Subcutaneous abdominal adipose tissue (tissue), 5 donors: ENCODE results near the gene MAP3K2.
A peak's percentile ranks its signal among the peaks of the same experiment; 100 is the strongest.
"Not testable (repeated sequence)": the region's sequence is repeated elsewhere in the genome, so short reads cannot be mapped to it uniquely, and the experiment has no call there.

Source experiments
- H3K27ac ChIP-seq: one replicate; pipeline ENCODE4 v1.7.0; 2013; ENCODE audit warnings: low read depth, mild to moderate bottlenecking, inconsistent platforms, low read length, moderate library complexity
- H3K27me3 ChIP-seq, 5 donors: one replicate each; pipeline ENCODE4 v1.7.0; 2013; ENCODE audit warnings: low read length in 5 of 5, inconsistent platforms in 1 of 5; ENCODE audit not compliant: control insufficient read depth in 5 of 5, insufficient read depth in 4 of 5
- H3K36me3 ChIP-seq, 5 donors: one replicate each; pipeline ENCODE4 v1.7.0; 2013; ENCODE audit warnings: low read length in 5 of 5; ENCODE audit not compliant: control insufficient read depth in 5 of 5, insufficient read depth in 5 of 5
- H3K4me1 ChIP-seq, 5 donors: one replicate each; pipeline ENCODE4 v1.7.0; 2013; ENCODE audit warnings: low read length in 5 of 5, mild to moderate bottlenecking in 3 of 5, moderate library complexity in 1 of 5; ENCODE audit not compliant: control insufficient read depth in 5 of 5, insufficient read depth in 5 of 5
- H3K4me3 ChIP-seq, 5 donors: one replicate each; pipeline ENCODE4 v1.7.0; 2013; ENCODE audit warnings: low read length in 5 of 5, low read depth in 1 of 5
- H3K9ac ChIP-seq, 5 donors: one replicate each; pipeline ENCODE4 v1.7.0; 2013; ENCODE audit warnings: low read length in 5 of 5, mild to moderate bottlenecking in 4 of 5, moderate library complexity in 3 of 5
- H3K9me3 ChIP-seq, 5 donors: one replicate each; pipeline ENCODE4 v1.7.0; 2013; ENCODE audit warnings: low read length in 5 of 5; ENCODE audit not compliant: control insufficient read depth in 5 of 5
- donor health status: healthy.
- donor health status: healthy.
- donor health status: healthy.
- donor health status: healthy.
- donor health status: healthy.

MAP3K2 gene

DNA sequence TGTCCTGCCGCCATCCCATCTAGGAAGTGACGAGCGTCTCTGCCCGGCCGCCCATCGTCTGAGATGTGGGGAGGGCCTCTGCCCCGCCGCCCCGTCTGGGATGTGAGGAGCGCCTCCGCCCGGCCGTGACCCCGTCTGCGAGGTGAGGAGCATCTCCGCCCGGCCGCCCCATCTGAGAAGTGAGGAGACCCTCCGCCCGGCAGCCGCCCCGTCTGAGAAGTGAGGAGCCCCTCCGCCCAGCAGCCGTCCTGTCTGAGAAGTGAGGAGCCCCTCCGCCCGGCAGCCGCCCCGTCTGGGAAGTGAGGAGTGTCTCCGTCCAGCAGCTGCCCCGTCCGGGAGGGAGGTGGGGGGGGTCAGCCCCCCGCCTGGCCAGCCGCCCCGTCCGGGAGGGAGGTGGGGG lies 34.6 kb downstream of the MAP3K2 start:
- H3K4me3 ChIP-seq, H3K27me3 ChIP-seq, H3K9ac ChIP-seq, H3K9me3 ChIP-seq, H3K27ac ChIP-seq, H3K36me3 ChIP-seq: not testable (repeated sequence)
- H3K4me1 ChIP-seq = peaks cover 0 to 19% (median 12%) of the 10 kb centered on the region in 5 donors

DNA sequence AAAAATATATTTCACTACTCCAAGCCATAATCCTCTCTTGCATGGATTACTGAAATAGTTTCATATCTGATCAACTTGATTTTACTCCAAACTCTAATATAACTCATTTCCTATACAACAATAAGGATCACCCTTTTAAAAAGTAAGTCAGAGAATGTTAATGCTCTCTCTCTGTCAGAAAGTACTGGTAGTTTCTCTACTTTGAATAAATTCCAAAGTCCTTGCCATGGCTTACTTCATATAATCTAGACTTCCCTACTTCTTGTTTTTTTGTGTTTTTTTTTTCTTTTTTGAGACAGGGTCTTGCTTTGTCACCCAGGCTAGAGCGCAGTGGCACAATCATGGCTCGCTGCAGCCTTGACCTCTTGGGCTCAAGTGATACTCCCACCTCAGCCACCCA lies 36.2 kb downstream of the MAP3K2 start:
- H3K9me3 ChIP-seq = no peaks in the 10 kb centered on the region
- no peak overlapping the region for H3K9ac ChIP-seq
- no peak overlapping the region for H3K27ac ChIP-seq
- H3K36me3 ChIP-seq = no peaks in the 10 kb centered on the region
- H3K4me3 ChIP-seq = no peak overlapping the region
- no peaks in the 10 kb centered on the region for H3K27me3 ChIP-seq
- peaks cover 0 to 23% (median 12%) of the 10 kb centered on the region in 5 donors for H3K4me1 ChIP-seq

DNA sequence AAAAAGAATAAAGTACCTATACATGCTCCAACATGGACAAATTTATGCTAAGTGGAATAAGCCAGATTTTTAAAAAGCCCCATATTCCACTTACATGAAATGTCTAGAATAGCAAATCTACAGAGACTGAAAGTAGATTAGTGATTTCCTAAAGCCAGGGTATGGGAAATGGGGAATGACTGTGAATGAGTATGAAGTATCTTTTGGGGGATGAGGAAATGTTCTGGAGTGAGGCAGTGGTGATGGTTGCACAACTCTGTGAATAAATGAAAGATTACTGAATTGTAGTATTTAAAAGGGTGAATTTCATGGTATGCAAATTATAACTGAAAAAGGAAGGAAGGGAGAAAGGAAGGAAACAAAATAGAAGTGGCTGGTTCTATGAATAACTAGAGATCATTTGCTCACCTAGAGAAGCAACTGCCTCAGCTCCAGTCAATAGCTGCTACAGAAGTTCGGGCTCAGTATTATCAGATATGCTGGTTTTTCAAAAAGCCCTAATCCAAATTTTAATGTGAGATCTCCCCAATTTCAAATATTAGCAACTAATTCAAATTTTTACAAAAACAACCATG lies 39.3 kb downstream of the MAP3K2 start:
- Histone ChIP-seq H3K36me3 (no peaks in the 10 kb centered on the region), H3K27me3 (no peaks in the 10 kb centered on the region), H3K4me1 (peaks cover 0 to 18% (median 11%) of the 10 kb centered on the region in 5 donors)

DNA sequence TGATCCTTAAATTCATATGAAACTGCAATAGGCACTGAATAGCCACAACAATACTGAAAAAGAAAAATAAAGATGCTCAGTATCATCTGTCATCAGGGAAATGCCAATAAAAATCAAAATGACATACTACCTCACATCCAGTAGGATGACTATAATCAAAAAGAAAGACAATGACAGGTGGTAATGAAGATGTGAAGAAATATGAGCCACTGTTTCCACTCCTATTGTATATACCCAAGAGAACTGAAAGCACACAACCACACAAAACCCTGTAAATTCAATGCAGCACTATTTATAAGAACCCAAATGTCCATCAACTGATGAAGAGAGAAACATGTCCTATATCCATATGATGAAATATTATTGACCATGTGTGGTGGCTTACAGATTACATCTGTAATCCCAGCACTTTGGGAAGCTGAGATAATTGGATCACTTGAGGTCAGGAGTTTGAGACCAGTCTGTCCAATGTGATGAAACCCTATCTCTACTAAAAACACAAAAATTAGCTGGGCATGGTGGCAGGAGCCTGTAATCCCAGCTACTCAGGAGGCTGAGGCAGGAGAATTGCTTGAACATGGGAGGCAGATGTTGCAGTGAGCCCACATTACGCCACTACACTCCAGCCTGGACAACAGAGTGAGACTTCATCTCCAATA lies 39.9 kb downstream of the MAP3K2 start:
- no peaks in the 10 kb centered on the region for H3K27me3 ChIP-seq
- H3K9me3 ChIP-seq = no peaks in the 10 kb centered on the region
- no peak overlapping the region for H3K9ac ChIP-seq
- no peak overlapping the region for H3K27ac ChIP-seq
- H3K4me3 ChIP-seq = no peak overlapping the region
- peaks cover 0 to 18% (median 11%) of the 10 kb centered on the region in 5 donors for H3K4me1 ChIP-seq
- no peaks in the 10 kb centered on the region for H3K36me3 ChIP-seq

More for the DNA sequence above, 39.3 kb downstream of the MAP3K2 start:
- Histone ChIP-seq H3K9ac (no peak overlapping the region), H3K27ac (no peak overlapping the region), H3K4me3 (no peak overlapping the region), H3K9me3 (no peaks in the 10 kb centered on the region)

DNA sequence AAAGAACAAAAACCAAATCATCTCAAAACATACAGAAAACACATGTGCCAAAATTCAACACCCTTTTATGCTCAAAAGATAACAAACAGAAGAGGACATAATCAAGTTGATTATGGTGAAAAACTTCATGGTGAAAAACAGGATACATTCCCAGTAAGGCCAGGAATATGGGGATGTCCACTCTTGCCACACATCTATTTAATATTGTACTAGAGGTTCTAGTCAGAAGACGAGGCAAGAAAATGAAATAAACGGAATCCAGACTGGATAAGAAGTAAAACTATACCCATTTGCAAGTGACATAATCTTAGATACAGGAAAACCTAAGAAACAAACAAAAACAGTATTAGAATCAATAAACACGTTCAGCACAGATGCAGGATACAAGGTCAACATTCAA lies 40.8 kb downstream of the MAP3K2 start:
- Histone ChIP-seq H3K36me3 (peaks cover 0 to 5% (median 2%) of the 10 kb centered on the region in 5 donors), H3K27me3 (no peaks in the 10 kb centered on the region), H3K9me3 (no peaks in the 10 kb centered on the region), H3K27ac (no peak overlapping the region), H3K4me1 (peaks cover 0 to 18% (median 11%) of the 10 kb centered on the region in 5 donors), H3K9ac (no peak overlapping the region), H3K4me3 (no peak overlapping the region)

DNA sequence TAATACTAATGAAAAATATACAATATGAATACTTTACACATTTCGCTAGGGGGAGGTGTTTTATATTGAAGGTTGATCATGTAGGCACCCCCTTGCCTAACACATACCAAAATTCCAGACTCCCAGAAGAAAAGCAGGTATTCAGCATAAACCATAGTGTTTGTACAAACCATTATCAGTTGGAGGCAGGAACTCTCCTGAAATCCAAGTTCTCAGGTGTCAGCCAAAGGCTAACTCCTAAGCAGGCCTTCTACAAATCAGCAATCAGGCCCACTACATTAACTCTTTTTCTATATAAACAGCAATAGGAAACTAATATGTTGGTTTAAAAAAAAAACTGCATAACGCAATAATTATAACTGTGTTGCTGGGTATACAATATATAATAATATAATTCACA lies 44.5 kb downstream of the MAP3K2 start:
- H3K27me3 ChIP-seq = no peaks in the 10 kb centered on the region
- H3K9me3 ChIP-seq = no peaks in the 10 kb centered on the region
- H3K27ac ChIP-seq = no peak overlapping the region
- peak overlapping the region in 1 of 5 donors; percentile 11 for H3K9ac ChIP-seq
- peaks cover 0 to 4% (median 0%) of the 10 kb centered on the region in 5 donors for H3K4me1 ChIP-seq
- peaks cover 0 to 9% (median 5%) of the 10 kb centered on the region in 5 donors for H3K36me3 ChIP-seq
- no peak overlapping the region for H3K4me3 ChIP-seq

DNA sequence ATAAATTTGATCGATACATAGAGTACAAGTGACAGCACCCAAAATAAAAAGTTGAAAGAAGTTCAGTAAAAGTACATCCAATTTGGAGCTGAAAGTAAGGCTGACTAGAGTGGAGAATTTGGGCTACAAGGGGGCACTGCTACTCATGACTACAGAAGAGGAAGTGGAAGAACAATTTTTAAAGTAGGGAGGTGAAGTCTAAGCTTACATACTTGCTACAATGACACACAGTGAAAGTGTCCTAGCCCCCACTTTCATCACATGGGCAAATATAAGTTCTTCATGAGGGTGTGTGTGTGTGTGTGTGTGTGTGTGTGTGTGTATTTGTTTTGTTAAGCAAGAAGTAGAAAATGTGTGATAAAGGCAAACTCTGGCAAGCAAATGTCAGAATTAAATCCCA lies 45.7 kb downstream of the MAP3K2 start:
- no peaks in the 10 kb centered on the region for H3K27me3 ChIP-seq
- no peak overlapping the region for H3K4me3 ChIP-seq
- peaks cover 0 to 15% (median 10%) of the 10 kb centered on the region in 5 donors for H3K36me3 ChIP-seq
- H3K9ac ChIP-seq = no peak overlapping the region
- H3K9me3 ChIP-seq = no peaks in the 10 kb centered on the region
- no peak overlapping the region for H3K27ac ChIP-seq
- no peaks in the 10 kb centered on the region for H3K4me1 ChIP-seq

DNA sequence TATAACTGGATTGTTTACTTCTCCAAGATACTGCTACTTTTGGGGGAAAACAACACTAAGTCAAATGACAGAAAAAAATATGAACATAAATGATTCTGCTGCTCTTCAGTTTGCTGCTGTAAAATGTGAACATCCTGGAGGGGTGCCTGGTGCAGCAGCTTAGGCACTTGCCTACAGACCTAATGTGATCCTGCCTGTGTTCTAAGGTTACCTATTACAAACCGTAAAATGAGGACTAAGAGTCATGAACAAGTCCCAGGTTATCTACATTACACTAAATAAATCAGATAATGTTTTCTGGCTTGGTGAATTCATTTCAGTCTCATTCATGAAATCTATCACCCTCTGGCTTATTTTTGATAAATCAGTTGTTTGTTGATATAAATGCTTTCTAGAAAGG lies 55.4 kb downstream of the MAP3K2 start:
- Histone ChIP-seq H3K4me1 (no peaks in the 10 kb centered on the region), H3K9ac (no peak overlapping the region), H3K27me3 (no peaks in the 10 kb centered on the region), H3K4me3 (no peak overlapping the region), H3K27ac (no peak overlapping the region), H3K9me3 (no peaks in the 10 kb centered on the region), H3K36me3 (peaks cover 13 to 44% (median 26%) of the 10 kb centered on the region in 5 donors)

DNA sequence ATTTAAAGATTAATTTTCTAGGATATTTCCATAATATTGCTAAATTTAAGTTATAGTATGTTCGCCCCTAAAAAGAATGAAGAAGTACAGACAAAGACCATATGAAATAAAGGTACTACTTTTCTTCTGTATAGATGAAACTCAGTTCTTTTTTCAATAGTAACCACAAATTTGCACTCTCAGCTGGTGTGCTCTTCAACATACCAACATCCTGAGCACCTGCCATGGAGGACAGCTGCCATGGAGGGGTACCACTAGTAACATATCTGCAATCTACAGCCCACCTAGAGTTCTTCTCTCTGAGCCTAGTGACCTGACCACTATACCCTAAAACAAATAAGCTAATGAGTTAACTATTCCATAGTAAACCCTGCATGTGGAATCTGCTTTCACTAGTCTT lies 57.0 kb downstream of the MAP3K2 start:
- no peaks in the 10 kb centered on the region for H3K4me1 ChIP-seq
- no peak overlapping the region for H3K27ac ChIP-seq
- no peaks in the 10 kb centered on the region for H3K27me3 ChIP-seq
- peaks cover 10 to 50% (median 38%) of the 10 kb centered on the region in 5 donors for H3K36me3 ChIP-seq
- no peaks in the 10 kb centered on the region for H3K9me3 ChIP-seq
- no peak overlapping the region for H3K4me3 ChIP-seq
- no peak overlapping the region for H3K9ac ChIP-seq

DNA sequence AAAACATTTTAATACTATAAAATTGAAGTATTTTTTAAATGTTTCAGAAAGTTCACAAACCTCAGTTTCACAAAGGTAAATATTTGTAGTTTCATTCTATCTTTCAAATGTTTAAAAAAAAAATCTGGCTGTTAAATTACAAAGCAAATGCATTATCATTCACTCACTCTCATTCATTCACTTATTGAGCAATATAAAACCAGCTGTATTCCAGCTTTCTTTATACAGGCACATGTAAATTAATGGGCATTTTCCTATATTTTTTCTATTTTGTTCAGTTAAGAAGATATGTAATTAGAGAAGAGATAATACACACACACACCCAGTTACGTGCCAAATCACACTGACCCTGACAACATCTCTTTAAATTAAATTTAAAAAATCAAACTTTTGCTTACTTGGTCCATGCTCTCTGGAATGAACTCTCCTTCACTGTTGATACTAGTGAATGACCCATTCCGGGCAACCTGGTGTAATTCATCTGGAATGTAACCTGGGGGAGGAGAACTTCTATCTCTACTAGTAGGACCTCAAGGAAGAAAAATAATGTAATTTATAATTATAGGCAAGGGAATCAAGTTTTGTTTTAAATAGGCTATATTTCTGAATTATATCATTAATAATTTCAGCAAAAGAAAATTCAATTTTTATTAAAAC lies 61.4 kb downstream of the MAP3K2 start:
- H3K27me3 ChIP-seq = no peaks in the 10 kb centered on the region
- H3K27ac ChIP-seq = no peak overlapping the region
- peaks cover 20 to 51% (median 46%) of the 10 kb centered on the region in 5 donors for H3K36me3 ChIP-seq
- H3K4me3 ChIP-seq = no peak overlapping the region
- no peaks in the 10 kb centered on the region for H3K9me3 ChIP-seq
- H3K4me1 ChIP-seq = peaks cover 0 to 6% (median 2%) of the 10 kb centered on the region in 5 donors
- H3K9ac ChIP-seq = no peak overlapping the region
